HFFc6 (cell line): ENCODE measurements around the gene RNF222. TPM values are rescaled to one million over a fixed set of nuclear protein-coding genes. Genes with fewer than 3 reads are reported as not detected.

Experiments used
- DNase-seq: peaks from one replicate; pipeline ENCODE4 v3.0.0-alpha.2; 2018
- H3K27ac Mint-ChIP-seq: 2 replicates; pipeline ENCODE4 v1.8.0; 2020; ENCODE audit warnings: mild to moderate bottlenecking, mixed read lengths
- H3K27me3 Mint-ChIP-seq: 2 replicates; pipeline ENCODE4 v1.8.0; 2021; ENCODE audit warnings: mild to moderate bottlenecking, moderate library complexity, mixed read lengths; ENCODE audit not compliant: insufficient read depth
- H3K36me3 Mint-ChIP-seq: 2 replicates; pipeline ENCODE4 v1.8.0; 2021; ENCODE audit warnings: low read depth, mixed read lengths
- H3K4me1 Mint-ChIP-seq: 2 replicates; pipeline ENCODE4 v1.8.0; 2020; ENCODE audit warnings: low read depth, mixed read lengths
- H3K4me3 Mint-ChIP-seq: 2 replicates; pipeline ENCODE4 v1.8.0; 2020; ENCODE audit warnings: mild to moderate bottlenecking, moderate library complexity, mixed read lengths
- H3K9me3 Mint-ChIP-seq: 2 replicates; pipeline ENCODE4 v1.8.0; 2020; ENCODE audit warnings: mild to moderate bottlenecking, mixed read lengths
- total RNA-seq, 6 experiments: library from RNA; stranded (reverse); fragmentation: NEBNext Ultra II Directional; extraction: Animal tissue kit (Norgen Biotek cat#: 25700); gene quantifications; 2 replicates in 1 of 6; 3 replicates in 5 of 6; pipeline ENCODE4 v1.2.3, GENCODE V29; 2021
- TF ChIP-seq, protein P1 (sequence below): fragments of 200-600 bp; sonication (generic); IDR thresholded peaks from 2 replicates; pipeline ENCODE4 v1.5.0; 2021; ENCODE audit warnings: antibody characterized with exemption, mild to moderate bottlenecking

The RNF222 gene
- total RNA-seq, 6 experiments from 2014 or later = not detected

DNA sequence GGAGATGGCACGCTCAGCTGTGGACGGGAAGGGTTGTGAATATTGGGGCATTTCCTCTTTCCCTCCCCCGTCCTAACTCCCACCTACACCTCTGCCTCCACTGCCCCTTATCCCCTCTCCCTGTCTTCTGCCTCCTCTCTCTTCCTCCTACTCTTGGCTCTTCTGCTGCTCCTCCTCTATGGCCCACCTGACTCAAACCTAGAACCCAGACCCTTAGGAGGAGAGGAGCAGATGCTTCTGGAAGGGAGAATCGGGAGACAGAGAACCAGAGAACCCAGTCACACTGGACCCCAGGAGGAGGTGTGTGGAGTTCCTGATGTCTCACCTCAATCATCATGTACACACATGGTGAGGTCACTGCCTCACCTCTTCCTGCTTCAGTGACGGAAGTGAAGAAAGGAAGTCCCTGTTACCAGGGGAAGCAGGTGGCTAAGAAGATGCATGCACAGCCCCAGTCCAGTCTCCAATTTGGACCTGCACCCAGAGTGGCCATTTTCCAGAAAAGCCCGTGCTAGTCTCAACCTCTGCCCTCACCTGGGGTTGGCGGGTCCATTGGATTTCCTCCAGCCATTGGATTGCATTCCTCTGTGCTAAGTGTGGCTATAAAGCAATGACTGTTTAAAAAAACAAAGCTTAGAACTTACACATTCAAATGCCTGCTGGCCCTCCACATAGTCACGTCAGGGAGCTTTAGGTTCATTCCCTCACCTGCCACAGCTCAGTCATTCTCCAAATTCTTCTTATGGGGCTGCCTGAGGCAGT is 4.0 kb downstream of the RNF222 start:
- Mint-ChIP-seq H3K4me3 (no peak overlapping the region), H3K4me1 (peaks cover 19% of the 10 kb centered on the region), H3K36me3 (no peaks in the 10 kb centered on the region), H3K27me3 (peaks cover 22% of the 10 kb centered on the region), H3K27ac (no peak overlapping the region), H3K9me3 (no peaks in the 10 kb centered on the region)
- no peak for DNase-seq
- TF ChIP-seq, protein P1, sequence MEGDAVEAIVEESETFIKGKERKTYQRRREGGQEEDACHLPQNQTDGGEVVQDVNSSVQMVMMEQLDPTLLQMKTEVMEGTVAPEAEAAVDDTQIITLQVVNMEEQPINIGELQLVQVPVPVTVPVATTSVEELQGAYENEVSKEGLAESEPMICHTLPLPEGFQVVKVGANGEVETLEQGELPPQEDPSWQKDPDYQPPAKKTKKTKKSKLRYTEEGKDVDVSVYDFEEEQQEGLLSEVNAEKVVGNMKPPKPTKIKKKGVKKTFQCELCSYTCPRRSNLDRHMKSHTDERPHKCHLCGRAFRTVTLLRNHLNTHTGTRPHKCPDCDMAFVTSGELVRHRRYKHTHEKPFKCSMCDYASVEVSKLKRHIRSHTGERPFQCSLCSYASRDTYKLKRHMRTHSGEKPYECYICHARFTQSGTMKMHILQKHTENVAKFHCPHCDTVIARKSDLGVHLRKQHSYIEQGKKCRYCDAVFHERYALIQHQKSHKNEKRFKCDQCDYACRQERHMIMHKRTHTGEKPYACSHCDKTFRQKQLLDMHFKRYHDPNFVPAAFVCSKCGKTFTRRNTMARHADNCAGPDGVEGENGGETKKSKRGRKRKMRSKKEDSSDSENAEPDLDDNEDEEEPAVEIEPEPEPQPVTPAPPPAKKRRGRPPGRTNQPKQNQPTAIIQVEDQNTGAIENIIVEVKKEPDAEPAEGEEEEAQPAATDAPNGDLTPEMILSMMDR = no peak

DNA sequence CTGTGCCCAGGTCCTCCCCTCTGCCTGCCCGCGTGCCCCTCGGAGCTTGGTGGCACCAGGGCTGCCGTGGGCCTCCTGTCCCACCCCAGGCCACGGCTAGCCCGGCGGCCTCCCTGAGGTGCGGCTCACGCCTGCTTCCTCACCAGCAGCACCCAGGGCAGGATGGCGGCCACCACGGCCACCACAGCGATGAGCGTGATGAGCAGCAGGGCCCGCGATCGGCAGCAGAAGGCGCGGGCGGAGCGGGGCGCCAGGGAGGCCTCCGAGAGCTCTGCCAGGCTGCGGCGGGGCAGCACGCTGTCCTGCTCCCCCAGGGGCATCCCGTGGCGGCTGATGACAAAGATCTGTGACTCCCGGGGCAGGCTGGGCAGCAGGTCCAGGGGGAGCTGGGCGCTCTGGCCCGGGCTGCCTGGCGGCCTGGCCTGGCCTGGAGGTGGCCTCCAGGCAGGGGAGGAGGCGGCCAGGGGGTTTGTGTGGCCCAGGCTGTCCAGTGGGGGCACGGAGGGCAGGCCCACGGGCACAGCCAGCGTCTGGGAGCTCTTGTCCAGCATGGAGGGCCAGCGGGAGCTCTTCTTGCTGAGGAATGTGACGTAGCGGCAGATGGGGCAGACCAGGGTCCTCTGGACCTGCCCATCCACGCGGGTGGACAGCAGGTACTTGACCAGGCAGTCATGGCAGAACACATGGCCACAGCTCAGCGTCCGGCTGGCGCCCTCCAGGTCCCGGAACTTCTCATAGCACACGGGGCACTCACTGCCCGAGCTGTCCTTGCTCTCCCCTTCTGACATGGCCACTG is 4.8 kb downstream of the RNF222 start:
- H3K4me1 Mint-ChIP-seq = peaks cover 19% of the 10 kb centered on the region
- no peak overlapping the region for H3K27ac Mint-ChIP-seq
- no peaks in the 10 kb centered on the region for H3K9me3 Mint-ChIP-seq
- H3K27me3 Mint-ChIP-seq = peaks cover 17% of the 10 kb centered on the region
- H3K36me3 Mint-ChIP-seq = no peaks in the 10 kb centered on the region
- H3K4me3 Mint-ChIP-seq = no peak overlapping the region
- no peak for DNase-seq
- TF ChIP-seq, protein P1 = no peak

DNA sequence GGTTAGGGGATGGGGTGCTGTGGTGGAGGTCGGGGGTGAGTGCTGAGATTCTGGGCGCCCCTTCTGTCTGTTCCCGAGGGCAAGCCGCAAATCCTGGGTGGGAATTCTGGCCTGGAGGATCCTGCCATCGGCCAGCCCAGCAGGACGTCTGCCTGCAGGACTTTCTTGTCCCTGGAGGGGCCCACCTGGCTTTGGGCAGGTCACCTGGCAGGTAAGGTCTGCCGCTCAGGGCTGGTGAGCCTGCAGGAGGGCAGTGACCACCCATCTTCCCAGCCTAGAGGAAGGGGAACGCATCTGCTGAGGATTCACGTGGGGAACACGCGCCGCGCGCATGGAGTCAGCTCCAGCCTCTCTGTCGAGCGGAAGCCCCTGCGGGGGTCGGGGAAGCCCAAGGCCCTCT is 5.4 kb downstream of the RNF222 start:
- Mint-ChIP-seq H3K27ac (no peak overlapping the region), H3K4me1 (peaks cover 19% of the 10 kb centered on the region), H3K9me3 (no peaks in the 10 kb centered on the region), H3K4me3 (no peak overlapping the region; the same call in 1 of the 2 replicates), H3K27me3 (peaks cover 11% of the 10 kb centered on the region), H3K36me3 (no peaks in the 10 kb centered on the region)
- TF ChIP-seq, protein P1 = no peak
- DNase-seq = no peak

DNA sequence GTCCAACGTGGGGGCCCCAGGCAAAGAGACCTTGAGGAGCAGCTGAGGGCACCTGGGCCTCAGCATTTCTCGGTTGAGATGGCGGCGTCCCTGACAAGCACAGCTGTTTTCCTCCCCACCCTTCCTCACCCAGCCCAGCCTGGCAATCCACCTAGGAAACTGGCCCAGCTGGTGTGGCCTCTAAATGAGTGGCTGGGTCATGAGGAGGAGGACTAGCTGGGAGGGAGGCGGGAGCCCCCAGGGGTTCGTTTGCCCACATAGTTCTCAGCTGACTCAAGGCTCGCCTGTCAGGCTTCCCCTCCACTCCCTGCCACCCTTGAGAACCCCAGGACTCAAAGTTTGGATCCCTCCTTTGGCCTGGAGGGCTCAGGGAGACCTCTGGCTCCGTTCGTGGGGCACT is 5.9 kb downstream of the RNF222 start:
- Mint-ChIP-seq H3K27me3 (peaks cover 8% of the 10 kb centered on the region), H3K4me1 (peaks cover 21% of the 10 kb centered on the region), H3K27ac (no peak overlapping the region), H3K9me3 (no peaks in the 10 kb centered on the region), H3K4me3 (no peak overlapping the region; the same call in 1 of the 2 replicates), H3K36me3 (no peaks in the 10 kb centered on the region)
- TF ChIP-seq, protein P1 = no peak
- DNase-seq = no peak

DNA sequence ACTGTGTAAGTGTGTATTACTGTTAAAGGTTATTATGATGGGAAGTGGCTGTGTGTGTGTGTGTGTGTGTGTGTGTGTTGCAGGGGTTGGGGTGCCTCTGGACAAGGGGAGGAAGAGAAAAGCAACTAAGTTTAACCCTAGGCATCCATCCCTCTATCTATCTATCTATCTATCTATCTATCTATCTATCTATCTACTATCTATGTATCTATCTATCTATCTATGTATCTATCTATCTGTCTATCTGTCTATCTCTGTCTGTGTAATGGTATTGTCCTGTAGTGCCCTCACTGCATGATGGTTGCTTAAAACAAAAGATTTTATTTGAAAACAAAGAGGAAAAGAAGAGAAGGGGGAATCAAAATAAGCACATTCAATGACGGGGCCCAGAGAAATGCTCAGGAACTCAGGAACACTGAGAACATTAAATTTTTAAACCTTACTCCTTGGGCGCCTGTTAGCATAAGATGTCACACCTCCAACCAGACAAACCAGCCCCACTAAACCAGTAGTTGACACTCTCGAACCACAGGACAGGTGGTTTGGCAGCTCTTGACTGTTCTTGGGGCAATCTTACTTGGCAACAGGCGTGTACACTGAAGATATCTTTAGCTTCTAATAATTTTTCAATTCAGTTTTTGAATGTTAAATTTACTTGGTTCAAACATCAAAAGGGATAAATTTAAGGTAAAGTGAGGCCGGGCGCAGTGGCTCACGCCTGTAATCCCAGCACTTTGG is 9.5 kb downstream of the RNF222 start:
- H3K27me3 Mint-ChIP-seq = peaks cover 5% of the 10 kb centered on the region
- no peak overlapping the region for H3K27ac Mint-ChIP-seq
- TF ChIP-seq, protein P1 = no peak

More for the DNA sequence above, 9.5 kb downstream of the RNF222 start:
- H3K9me3 Mint-ChIP-seq = no peaks in the 10 kb centered on the region
- peaks cover 37% of the 10 kb centered on the region for H3K4me1 Mint-ChIP-seq
- DNase-seq = no peak
- peaks cover 5% of the 10 kb centered on the region for H3K36me3 Mint-ChIP-seq
- H3K4me3 Mint-ChIP-seq = no peak overlapping the region
